Omental fat pad (tissue), 4 donors: ENCODE measurements around the gene NT5C1B. TPM values are rescaled to one million over a fixed set of nuclear protein-coding genes. Genes with fewer than 3 reads are reported as not detected.

Source experiments
- ATAC-seq: fragments of 150-250 bp; one replicate; pipeline ENCODE4 v1.9.1; 2016; ENCODE audit warnings: mild to moderate bottlenecking, moderate library complexity; ENCODE audit not compliant: low FRiP score
- DNase-seq: peaks from one replicate; pipeline ENCODE4 v3.0.0-alpha.2; 2019; ENCODE audit warnings: low spot score
- total RNA-seq, 4 donors: library from RNA; depleted of rRNA; stranded (reverse); fragments of >200 nt; gene quantifications; one replicate each; pipeline ENCODE4 v1.1.0, GENCODE V29; 2016
- TF ChIP-seq, protein P1 (sequence below), 3 donors: fragments of 450-650 bp; IDR thresholded peaks; one replicate each; pipeline ENCODE4 v1.5.1; 2016 to 2017; ENCODE audit warnings: antibody characterized with exemption in 3 of 3, mild to moderate bottlenecking in 3 of 3, moderate library complexity in 2 of 3

NT5C1B gene
- total RNA-seq, 4 donors from 2014 or later = not detected

DNA sequence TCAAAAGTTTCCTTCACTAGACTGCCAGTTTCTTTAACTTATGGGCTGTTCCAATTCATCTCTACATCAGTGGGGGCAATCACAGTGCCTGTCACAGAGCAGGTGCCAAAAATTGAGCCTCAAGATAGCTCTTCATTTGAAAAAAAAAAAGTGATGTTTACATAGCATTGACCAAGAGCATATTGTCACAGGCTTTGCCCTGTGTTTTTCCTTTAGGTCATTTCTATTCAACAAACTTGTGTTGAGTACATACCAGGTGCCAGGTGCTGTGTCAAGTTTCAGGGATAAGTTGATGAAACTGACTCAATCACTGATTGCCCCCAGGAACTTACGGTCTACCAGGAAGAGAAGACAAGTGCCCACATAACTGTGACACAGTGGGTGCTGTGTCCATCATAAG lies 22.2 kb upstream of the NT5C1B start:
- no peak for DNase-seq
- ATAC-seq = no peak
- TF ChIP-seq, protein P1, sequence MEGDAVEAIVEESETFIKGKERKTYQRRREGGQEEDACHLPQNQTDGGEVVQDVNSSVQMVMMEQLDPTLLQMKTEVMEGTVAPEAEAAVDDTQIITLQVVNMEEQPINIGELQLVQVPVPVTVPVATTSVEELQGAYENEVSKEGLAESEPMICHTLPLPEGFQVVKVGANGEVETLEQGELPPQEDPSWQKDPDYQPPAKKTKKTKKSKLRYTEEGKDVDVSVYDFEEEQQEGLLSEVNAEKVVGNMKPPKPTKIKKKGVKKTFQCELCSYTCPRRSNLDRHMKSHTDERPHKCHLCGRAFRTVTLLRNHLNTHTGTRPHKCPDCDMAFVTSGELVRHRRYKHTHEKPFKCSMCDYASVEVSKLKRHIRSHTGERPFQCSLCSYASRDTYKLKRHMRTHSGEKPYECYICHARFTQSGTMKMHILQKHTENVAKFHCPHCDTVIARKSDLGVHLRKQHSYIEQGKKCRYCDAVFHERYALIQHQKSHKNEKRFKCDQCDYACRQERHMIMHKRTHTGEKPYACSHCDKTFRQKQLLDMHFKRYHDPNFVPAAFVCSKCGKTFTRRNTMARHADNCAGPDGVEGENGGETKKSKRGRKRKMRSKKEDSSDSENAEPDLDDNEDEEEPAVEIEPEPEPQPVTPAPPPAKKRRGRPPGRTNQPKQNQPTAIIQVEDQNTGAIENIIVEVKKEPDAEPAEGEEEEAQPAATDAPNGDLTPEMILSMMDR (IDR thresholded peaks at IDR 0.05) = no peak

DNA sequence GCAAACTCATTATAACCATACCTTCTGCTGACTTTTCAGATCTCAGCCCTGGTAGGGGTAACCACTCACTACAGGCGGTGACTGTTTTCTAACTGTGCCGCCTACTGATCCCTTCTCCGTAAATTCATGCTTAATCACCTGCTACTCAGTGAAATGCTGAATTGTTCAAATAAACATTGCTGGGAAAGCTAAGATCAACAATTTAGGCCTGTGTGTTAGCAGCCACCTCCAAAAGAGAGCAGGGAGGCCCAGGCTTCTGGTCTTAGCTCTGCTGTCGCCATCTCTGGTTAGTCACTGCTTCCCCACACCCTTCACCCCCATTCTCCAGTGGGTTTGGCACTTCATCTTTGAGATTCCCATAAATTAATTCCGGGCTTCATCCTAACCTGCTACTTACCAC lies 21.8 kb upstream of the NT5C1B start:
- no peak for ATAC-seq
- TF ChIP-seq, protein P1 (IDR thresholded peaks at IDR 0.05) = no peak
- no peak for DNase-seq

DNA sequence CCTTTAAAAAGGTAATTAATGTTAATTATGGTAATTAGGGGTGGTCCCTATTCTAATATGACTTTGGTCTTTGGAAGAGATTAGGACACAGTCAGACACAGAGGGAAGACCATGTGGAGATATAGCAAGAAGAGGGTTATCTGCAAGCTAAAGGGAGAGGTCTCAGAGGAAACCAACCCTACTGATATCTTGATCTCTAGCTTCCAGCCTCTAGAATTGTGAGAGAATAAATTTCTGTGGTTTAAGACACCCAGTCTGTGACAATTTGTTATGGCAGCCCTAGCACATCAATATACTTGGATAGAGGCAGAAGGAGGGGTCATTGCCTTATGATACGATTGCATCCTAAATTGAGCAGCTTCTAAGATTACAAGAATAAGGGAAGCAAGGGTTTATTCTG lies 21.3 kb upstream of the NT5C1B start:
- TF ChIP-seq, protein P1 (IDR thresholded peaks at IDR 0.05) = no peak
- ATAC-seq (no peak), DNase-seq (no peak)

DNA sequence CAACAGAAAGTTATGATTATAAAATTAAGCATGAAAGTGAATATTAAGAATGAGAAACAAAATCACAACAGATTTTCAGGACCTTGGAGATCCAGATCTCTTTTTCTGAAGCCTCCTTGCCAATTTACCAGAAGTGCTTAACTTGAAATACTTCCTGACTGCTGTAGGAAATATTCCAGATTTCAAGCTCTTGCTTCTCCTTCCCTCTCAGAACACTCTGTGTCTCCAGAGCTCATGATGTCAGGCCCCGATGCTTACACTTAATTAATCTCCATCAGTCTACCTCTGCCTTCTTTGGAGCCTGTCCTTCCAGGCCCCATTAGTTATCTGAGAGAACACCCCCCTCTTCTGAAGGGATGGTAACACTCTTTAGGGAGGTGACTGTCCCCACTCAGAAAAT lies 20.7 kb upstream of the NT5C1B start:
- TF ChIP-seq, protein P1 (IDR thresholded peaks at IDR 0.05) = no peak
- ATAC-seq (no peak), DNase-seq (no peak)

DNA sequence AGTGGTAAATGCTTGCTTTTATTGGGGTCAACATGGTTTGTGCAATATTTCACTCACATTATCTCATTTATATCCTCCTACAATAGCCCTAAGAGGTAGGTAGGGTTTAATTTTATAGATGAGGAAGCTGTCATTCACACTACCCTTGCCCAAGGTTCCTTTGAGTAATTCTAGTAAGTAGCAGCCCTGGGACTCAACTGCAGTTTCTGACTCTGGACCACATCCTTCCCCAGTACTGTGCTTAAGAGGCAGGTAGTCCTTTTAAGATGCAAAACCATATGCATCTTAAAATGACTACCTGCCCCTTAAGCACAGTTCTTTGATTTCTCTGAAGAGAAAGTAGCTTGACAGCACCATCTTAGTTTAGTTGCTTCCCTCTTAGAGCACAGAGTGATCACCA lies 15.7 kb upstream of the NT5C1B start:
- no peak for ATAC-seq
- TF ChIP-seq, protein P1 (IDR thresholded peaks at IDR 0.05) = no peak

DNA sequence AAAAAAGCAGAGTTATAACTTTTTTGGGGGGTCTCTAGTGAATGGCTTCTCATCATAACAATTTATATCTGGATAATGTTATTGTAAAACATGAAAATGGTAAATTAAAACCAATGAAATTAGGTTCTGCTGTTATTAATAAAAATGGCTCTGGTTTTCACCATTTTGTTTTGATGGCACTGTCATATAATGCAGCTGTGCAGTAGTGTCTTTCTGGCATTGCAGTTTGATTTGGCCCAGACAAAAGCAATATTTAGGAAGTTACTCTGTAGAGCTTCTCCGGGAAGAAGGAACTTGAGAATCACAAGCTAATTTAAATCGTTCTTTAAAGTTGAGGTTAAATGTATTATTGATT lies 15.1 kb upstream of the NT5C1B start:
- no peak for DNase-seq
- no peak for ATAC-seq
- TF ChIP-seq, protein P1 (IDR thresholded peaks at IDR 0.05) = no peak

More for the DNA sequence above, 15.7 kb upstream of the NT5C1B start:
- no peak for DNase-seq

DNA sequence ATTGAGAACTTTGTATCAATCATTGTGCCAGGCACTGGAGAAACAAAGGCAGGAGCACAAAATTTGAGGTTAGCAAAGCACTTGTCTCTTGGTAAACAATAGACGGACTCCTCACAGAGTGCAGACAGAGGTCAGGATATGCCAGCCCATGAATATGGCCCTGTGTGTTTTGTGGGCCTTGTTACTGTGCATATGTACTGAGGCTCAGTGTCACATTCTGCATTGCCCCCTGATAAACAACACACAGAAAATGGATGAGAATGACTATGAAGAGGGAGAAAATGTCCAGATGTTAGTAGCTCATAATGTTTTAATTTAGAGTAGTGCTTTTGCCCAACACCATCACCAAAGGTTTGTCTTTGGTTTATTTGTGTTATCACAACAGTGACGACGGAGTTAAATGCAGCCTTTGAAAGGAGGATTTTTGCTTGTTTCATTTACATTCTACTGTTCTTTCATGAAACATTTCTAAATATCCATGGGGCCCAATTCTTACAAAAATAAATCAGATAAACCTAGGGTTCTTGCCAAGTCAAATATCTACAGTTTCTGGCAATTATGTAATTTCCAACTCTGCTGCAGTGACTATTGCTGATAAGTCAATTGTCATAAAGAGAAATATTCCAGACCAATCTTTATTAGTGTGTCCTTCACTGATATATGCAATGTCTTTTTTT lies 14.6 kb upstream of the NT5C1B start:
- ATAC-seq = no peak

More for the DNA sequence above, 14.6 kb upstream of the NT5C1B start:
- DNase-seq = no peak
- TF ChIP-seq, protein P1 (IDR thresholded peaks at IDR 0.05) = no peak
